Breast epithelium (tissue), 4 donors: Measurements from ENCODE around the gene NEUROD2. TPM values are rescaled to one million over a fixed set of nuclear protein-coding genes. Genes with fewer than 3 reads are reported as not detected.

ENCODE experiments used
- DNase-seq, 2 donors: peaks; one replicate each; pipeline ENCODE4 v3.0.0-alpha.2; 2019; ENCODE audit warnings: low spot score in 2 of 2
- H3K27ac ChIP-seq, 2 donors: fragments of 200-600 bp; sonication (generic) in 1 of 2; one replicate each; pipeline ENCODE4 v1.5.1; 2016 to 2019; ENCODE audit warnings: mild to moderate bottlenecking in 1 of 2
- H3K27me3 ChIP-seq, 2 donors: fragments of 200-600 bp; sonication (generic) in 1 of 2; one replicate each; pipeline versions ENCODE4 v1.5.1 to v1.6.0; 2017 to 2019; ENCODE audit warnings: control low read depth in 1 of 2, mild to moderate bottlenecking in 1 of 2
- H3K36me3 ChIP-seq: fragments of 200-600 bp; one replicate; pipeline ENCODE4 v1.5.1; 2019
- H3K4me1 ChIP-seq, 2 donors: fragments of 200-600 bp; sonication (generic); one replicate each; pipeline ENCODE4 v1.5.1; 2016 to 2019; ENCODE audit warnings: control low read depth in 1 of 2
- H3K4me3 ChIP-seq, 3 donors: fragments of 200-600 bp; sonication (generic); 1 replicate in 2 of 3; 2 replicates in 1 of 3; pipeline ENCODE4 v1.5.1; 2016 to 2019; ENCODE audit warnings: mild to moderate bottlenecking in 3 of 3, moderate library complexity in 2 of 3
- H3K9me3 ChIP-seq, 2 donors: fragments of 200-600 bp; sonication (generic) in 1 of 2; one replicate each; pipeline ENCODE4 v1.5.1; 2016 to 2019; ENCODE audit warnings: control low read depth in 1 of 2
- POLR2A ChIP-seq: fragments of 450-650 bp; IDR thresholded peaks from one replicate; pipeline ENCODE4 v1.6.1; 2016; ENCODE audit warnings: antibody characterized with exemption, mild to moderate bottlenecking, moderate library complexity
- POLR2AphosphoS5 ChIP-seq, 3 donors: sonication (generic); formaldehyde crosslinking; IDR thresholded peaks; one replicate each; pipeline ENCODE4 v1.6.1; 2017; ENCODE audit warnings: antibody characterized with exemption in 3 of 3
- intact Hi-C: fragments of 100-400 bp; cut with DNase I; formaldehyde crosslinking; loops from one replicate; pipeline ENCODE4 v1.15.1; 2023; ENCODE audit warnings: low total_unique reads
- total RNA-seq, 3 donors: library from RNA; depleted of rRNA; stranded (reverse); fragments of >200 nt; gene quantifications; one replicate each; pipeline ENCODE4 v1.1.0, GENCODE V29; 2016
- TF ChIP-seq, protein P1 (sequence below), 3 donors: fragments of 450-650 bp; IDR thresholded peaks; one replicate each; pipeline ENCODE4 v1.5.1; 2016 to 2017; ENCODE audit warnings: antibody characterized with exemption in 3 of 3, mild to moderate bottlenecking in 3 of 3, moderate library complexity in 3 of 3

The NEUROD2 gene
- total RNA-seq, 3 donors from 2014 or later: not detected

DNA sequence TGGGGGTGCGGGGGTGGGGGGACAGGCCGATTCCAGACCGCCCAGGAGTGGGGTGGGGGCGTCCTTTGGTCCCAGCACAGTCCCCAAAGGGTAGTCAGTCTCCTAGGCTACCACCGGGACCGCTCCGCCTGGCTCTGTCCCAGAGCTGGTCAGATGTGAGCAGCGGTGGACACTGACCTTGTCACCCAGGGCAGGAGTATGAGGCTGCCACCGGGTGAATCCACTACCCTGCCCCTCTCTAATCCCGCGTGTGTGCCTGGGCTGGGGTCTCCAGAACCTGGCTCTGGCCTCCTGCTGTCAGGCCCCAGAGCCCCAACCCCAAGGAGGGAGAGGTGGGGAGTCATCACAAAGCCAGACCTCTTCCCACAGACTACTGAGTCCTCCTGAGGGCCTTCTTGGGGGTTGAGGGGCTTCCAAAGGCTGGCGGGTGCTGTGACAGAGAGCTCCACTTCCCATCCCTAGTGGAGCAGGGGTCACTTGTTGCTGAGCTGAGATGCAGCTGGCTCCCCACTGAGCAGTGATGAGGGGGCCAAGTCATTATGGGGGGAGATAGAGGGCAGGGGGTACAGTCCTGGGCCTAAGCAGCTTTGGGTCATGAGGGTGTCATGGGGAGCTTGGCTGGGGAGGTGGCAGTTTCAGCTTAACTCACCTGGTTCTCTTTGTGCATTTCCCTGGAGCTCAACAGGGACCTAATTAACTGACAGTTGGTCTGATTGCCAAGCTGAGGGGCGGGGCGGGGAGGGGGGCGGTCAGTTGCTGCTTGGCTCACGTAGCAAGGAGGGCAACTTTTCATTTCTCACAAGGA lies 20.2 kb upstream of the NEUROD2 start:
- Histone ChIP-seq H3K4me1 (peaks cover 6 to 20% of the 10 kb centered on the region in 2 donors), H3K36me3 (no peaks in the 10 kb centered on the region), H3K9me3 (no peaks in the 10 kb centered on the region), H3K27me3 (peaks cover 0 to 3% of the 10 kb centered on the region in 2 donors), H3K4me3 (peak overlapping the region in 2 of 3 donors; percentile 68 to 70), H3K27ac (peak overlapping the region; percentile 91 to 93)
- TF ChIP-seq POLR2AphosphoS5 (IDR thresholded peaks at IDR 0.05) (no peak), POLR2A (no peak)
- TF ChIP-seq, protein P1, sequence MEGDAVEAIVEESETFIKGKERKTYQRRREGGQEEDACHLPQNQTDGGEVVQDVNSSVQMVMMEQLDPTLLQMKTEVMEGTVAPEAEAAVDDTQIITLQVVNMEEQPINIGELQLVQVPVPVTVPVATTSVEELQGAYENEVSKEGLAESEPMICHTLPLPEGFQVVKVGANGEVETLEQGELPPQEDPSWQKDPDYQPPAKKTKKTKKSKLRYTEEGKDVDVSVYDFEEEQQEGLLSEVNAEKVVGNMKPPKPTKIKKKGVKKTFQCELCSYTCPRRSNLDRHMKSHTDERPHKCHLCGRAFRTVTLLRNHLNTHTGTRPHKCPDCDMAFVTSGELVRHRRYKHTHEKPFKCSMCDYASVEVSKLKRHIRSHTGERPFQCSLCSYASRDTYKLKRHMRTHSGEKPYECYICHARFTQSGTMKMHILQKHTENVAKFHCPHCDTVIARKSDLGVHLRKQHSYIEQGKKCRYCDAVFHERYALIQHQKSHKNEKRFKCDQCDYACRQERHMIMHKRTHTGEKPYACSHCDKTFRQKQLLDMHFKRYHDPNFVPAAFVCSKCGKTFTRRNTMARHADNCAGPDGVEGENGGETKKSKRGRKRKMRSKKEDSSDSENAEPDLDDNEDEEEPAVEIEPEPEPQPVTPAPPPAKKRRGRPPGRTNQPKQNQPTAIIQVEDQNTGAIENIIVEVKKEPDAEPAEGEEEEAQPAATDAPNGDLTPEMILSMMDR (IDR thresholded peaks at IDR 0.05): no peak
- no peak for DNase-seq
- intact Hi-C loops: loop anchor here (10.0 kb wide), 1 partner anchor 127 kb away; no protein-coding TSS in a partner anchor

DNA sequence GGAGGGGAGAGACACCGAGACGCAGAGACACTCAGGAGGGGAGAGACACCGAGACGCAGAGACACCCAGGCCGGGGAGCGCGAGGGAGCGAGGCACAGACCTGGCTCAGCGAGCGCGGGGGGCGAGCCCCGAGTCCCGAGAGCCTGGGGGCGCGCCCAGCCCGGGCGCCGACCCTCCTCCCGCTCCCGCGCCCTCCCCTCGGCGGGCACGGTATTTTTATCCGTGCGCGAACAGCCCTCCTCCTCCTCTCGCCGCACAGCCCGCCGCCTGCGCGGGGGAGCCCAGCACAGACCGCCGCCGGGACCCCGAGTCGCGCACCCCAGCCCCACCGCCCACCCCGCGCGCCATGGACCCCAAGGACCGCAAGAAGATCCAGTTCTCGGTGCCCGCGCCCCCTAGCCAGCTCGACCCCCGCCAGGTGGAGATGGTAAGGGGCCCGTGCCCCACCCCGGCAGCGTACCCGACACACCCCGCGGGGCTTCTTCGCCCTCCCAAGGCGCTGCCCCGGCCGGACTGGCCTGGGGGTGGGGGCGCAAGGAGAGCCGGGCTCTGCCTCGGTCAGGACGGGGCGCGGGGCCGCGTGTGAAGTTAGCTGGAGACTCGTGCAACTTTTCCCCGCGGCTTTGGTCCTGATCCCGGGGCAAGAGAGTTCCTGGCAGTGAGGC lies 19.5 kb upstream of the NEUROD2 start:
- Histone ChIP-seq H3K27ac (peak overlapping the region; percentile 91 to 93), H3K4me3 (peak overlapping the region; percentile 14 to 70 (median 68)), H3K27me3 (peaks cover 0 to 3% of the 10 kb centered on the region in 2 donors), H3K9me3 (no peaks in the 10 kb centered on the region), H3K36me3 (no peaks in the 10 kb centered on the region), H3K4me1 (peaks cover 6 to 22% of the 10 kb centered on the region in 2 donors)
- intact Hi-C loops: loop anchor here (10.0 kb wide), 1 partner anchor 128 kb away; no protein-coding TSS in a partner anchor
- DNase-seq: no peak
- TF ChIP-seq, protein P1 (IDR thresholded peaks at IDR 0.05): no peak
- TF ChIP-seq POLR2AphosphoS5 (IDR thresholded peaks at IDR 0.05) (no peak), POLR2A (no peak)

DNA sequence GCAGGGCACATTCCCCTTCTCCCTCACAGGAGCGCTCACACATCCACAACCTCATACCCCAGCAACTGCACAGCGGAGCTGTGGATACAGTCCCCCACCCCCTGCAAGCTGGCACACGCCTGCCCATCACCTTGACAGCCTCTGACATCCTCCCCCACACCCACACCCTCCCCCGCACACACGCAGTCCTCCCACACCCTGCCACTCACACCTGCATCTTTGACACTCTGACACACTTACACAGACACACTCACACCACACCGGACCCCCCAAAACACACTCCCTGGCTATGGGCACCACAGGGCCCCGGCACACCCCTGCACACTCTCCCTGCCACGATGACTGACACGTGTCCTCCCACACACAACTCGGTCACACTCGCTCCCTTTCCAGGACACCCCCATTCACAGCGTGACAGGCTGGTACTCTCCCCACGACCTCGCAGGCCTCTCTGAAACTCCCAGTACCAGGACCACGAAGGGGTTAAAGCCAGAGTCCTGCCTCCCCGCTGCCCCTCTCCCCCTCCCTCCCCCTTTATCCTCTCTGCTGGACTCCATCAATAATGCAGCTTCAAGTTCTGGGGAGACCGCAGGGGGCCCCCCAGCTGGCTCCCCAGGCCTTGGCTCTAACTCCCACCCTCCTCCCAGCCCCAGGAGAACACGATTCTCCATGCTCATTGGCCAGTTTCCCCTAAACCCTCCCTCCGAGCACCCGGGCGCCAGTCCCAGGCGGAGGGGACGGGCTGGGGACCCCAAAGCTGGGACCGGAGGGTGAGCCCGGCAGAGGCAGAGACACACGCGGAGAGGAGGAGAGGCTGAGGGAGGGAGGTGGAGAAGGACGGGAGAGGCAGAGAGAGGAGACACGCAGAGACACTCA lies 18.7 kb upstream of the NEUROD2 start, which contains the start of gene PPP1R1B:
TSS of gene PPP1R1B (plus strand) at position 782 of the 876 bp plus-strand sequence. CDS start 441 bp downstream, outside the sequence.
- peak within 1 kb of the TSS; percentile 91 to 93 for H3K27ac ChIP-seq
- DNase-seq: no peak
- intact Hi-C loops: loop anchor here (10.0 kb wide), 1 partner anchor 128 kb away; no protein-coding TSS in a partner anchor
- peaks cover 6 to 24% of the 10 kb centered on the region in 2 donors for H3K4me1 ChIP-seq
- H3K36me3 ChIP-seq: no peaks in the 10 kb centered on the region
- H3K27me3 ChIP-seq: peaks cover 0 to 3% of the 10 kb centered on the region in 2 donors
- peak within 1 kb of the TSS; percentile 14 to 70 (median 68) for H3K4me3 ChIP-seq
- no peak for TF ChIP-seq POLR2A
- TF ChIP-seq, protein P1 (IDR thresholded peaks at IDR 0.05): no peak
- no peak for TF ChIP-seq POLR2AphosphoS5 (IDR thresholded peaks at IDR 0.05)
- no peaks in the 10 kb centered on the region for H3K9me3 ChIP-seq

DNA sequence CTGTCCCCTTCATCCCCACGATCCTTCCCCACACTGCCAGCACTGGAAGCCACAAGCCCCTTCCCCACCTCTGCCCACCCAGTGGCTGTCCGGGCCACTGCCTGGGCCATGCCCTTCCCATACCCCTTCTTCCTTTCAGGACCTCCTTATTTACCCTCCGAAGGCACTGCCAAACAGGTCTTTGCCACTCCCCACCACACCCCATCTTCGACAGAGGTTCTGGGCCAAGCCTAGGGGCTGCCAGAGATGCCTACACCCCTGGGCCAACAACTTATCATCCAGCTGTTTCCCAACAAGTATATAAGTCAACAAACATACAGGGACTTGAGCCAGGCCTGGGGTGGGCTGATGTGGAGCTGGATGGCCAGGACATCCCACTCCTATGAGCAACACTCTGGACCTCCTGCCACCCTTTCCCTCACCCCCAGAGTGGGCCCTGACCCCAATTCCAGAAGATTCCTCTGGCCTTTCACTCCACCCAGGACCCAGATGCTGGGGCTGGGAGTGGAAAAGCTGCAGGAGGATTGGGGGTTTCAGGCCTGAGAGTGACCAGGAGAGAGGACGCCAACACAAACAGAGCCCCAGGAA lies 17.6 kb upstream of the NEUROD2 start:
- Histone ChIP-seq H3K27ac (no peak overlapping the region), H3K4me3 (no peak overlapping the region), H3K9me3 (no peaks in the 10 kb centered on the region), H3K36me3 (no peaks in the 10 kb centered on the region), H3K4me1 (peaks cover 6 to 24% of the 10 kb centered on the region in 2 donors), H3K27me3 (peaks cover 0 to 3% of the 10 kb centered on the region in 2 donors)
- no peak for TF ChIP-seq POLR2A
- TF ChIP-seq, protein P1 (IDR thresholded peaks at IDR 0.05): no peak
- no peak for TF ChIP-seq POLR2AphosphoS5 (IDR thresholded peaks at IDR 0.05)
- DNase-seq: no peak
- intact Hi-C loops: loop anchor here (10.0 kb wide), 1 partner anchor 130 kb away; no protein-coding TSS in a partner anchor
